AG04449 (cell line): Measurements from ENCODE around the gene TEX22.

Experiments
- CTCF ChIA-PET: fragments of 350-600 bp; formaldehyde crosslinking; extraction: SDS; loops from one replicate; lab custom pipeline; 2021; ENCODE audit warnings: antibody characterized with exemption; lab: Yijun Ruan, JAX
- POLR2A ChIA-PET: fragments of 400-600, 350-600 bp; formaldehyde crosslinking; extraction: SDS; loops from one replicate; lab custom pipeline; 2020; ENCODE audit warnings: antibody characterized with exemption, inconsistent platforms; lab: Yijun Ruan, JAX
- DNase-seq: peaks from one replicate; pipeline ENCODE4 v3.0.0-alpha.2; 2010; ENCODE audit warnings: low read depth, low spot score
- H3K4me3 ChIP-seq: 2 replicates; pipeline ENCODE4 v1.5.1; 2011; ENCODE audit warnings: low read depth, mild to moderate bottlenecking, control low read depth, low read length
- CTCF ChIP-seq: IDR thresholded peaks from one replicate; pipeline ENCODE4 v1.5.1; 2011; ENCODE audit warnings: mild to moderate bottlenecking, moderate library complexity, low read length, control low read depth, inconsistent platforms; ENCODE audit not compliant: insufficient read depth; ENCODE audit errors: missing control alignments

Gene TEX22

GRCh38 chr14:105436402-105436801 is 38.1 kb downstream of the TEX22 start:
- CTCF ChIA-PET: interaction anchor here (1.0 to 5.1 kb wide), 4 partner anchors 12 to 47 kb away, joined by 3 to 32 read pairs (median 8); no protein-coding TSS in a partner anchor
- no peak for DNase-seq
- no peak overlapping the region for H3K4me3 ChIP-seq
- POLR2A ChIA-PET: no interaction called here
- TF ChIP-seq CTCF: no peak

DNA sequence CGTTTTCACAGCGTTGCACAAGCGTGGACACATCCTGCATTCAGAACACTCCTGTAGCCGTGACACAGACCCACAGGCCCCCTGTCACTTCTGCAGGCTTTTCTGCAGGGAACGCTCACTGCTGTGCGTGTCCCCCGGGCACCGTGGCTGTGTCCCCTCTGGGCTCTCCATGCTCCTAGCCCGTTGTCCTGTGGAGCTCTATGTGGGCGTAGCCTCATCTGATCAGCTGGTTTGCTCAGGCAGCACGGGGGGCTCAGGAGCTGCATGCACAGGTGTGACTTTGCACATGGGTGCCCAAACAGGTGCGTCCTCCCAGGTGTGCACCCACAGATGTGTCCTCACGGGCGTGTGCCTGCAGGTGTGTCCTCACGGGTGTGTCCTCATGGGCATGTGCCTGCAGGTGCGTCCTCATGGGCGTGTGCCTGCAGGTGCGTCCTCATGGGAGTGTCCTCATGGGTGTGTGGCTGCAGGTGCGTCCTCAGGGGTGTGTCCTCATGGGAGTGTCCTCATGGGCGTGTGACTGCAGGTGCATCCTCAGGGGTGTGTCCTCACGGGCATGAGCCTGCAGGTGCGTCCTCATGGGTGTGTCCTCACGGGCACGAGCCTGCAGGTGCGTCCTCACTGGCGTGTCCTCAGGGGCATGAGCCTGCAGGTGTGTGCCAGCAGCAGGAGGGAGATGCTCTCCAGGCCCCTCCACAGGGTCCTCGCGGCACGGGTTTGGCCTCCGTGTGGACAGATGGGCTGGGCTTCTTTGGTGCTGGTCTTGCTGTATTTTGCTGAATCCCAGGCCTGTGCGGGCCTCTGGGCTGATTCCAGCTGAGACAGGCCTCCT is 38.8 kb downstream of the TEX22 start:
- DNase-seq: no peak
- ChIA-PET CTCF (interaction anchor here (1.0 to 3.0 kb wide), 3 partner anchors 11 to 26 kb away, joined by 3 to 14 read pairs (median 11); no protein-coding TSS in a partner anchor), POLR2A (no interaction called here)
- TF ChIP-seq CTCF: no peak
- H3K4me3 ChIP-seq: no peak overlapping the region

GRCh38 chr14:105437723-105438500 is 39.6 kb downstream of the TEX22 start:
- CTCF ChIA-PET: interaction anchor here (1.0 to 3.0 kb wide), 2 partner anchors 10 to 43 kb away, joined by 3 to 11 read pairs; no protein-coding TSS in a partner anchor
- no peak overlapping the region for H3K4me3 ChIP-seq
- no peak for TF ChIP-seq CTCF
- no peak for DNase-seq
- POLR2A ChIA-PET: no interaction called here

- H3K4me3 ChIP-seq: no peak overlapping the region
- ChIA-PET POLR2A (no interaction called here), CTCF (interaction anchor here (3.0 kb wide), 1 partner anchor 9 kb away, joined by 11 read pairs; no protein-coding TSS in a partner anchor)
- DNase-seq: no peak
- TF ChIP-seq CTCF: no peak
Observed at GRCh38 chr14:105439179-105439578, 40.8 kb downstream of the TEX22 start.

DNA sequence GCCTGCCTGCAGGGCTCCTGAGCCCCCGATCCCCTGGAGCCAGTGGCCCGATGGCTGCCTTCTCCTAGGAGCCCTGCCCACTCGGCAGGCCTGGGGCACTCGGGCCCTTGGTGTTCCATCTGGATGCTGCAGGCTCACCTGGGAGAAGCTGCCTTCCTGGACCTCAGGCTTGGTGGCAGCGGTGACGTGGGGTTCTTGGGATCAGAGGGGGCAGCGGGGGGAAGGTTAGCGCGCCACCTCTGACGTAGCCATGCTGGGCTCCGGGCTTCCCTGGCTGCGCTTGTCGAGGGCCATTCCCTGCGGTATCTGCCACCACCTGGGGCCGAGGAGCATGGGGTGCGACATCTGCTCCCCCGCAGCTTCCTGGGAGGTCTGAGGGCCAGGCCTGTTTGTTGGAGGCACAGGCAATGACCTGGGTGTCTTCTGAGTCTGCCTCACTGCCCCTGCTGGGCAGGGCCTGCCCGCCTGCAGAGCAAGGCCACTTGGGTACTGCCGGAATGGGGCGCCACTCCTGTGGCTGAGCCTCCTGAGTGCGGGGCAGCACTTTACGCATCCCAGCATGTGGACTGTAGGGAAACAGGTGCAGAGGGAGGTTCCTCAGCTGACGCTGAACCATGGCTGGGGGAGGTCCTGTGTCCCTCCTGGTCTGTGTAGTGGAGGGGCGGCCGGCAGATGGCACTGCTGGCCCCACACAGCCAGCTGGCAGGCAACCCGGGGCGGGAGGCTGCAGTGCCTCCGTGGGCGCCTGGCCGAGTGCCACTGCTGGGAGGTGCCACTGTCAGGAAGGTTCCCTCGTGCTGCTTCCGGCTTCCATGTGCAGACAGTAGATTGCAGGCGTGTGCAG is 41.6 kb downstream of the TEX22 start:
- TF ChIP-seq CTCF: no peak
- ChIA-PET POLR2A (no interaction called here), CTCF (interaction anchor here (3.0 kb wide), 1 partner anchor 8 kb away, joined by 11 read pairs; no protein-coding TSS in a partner anchor)
- no peak for DNase-seq
- H3K4me3 ChIP-seq: no peak overlapping the region
